Stimulated activated CD8-positive, alpha-beta memory T cell treated with anti-CD3 and anti-CD28 coated beads, Interleukin-7, amount 100 ng/mL, for 1 hour (primary cell): ENCODE measurements around the gene SMAP1.
"Not testable (repeated sequence)": the region's sequence is repeated elsewhere in the genome, so short reads cannot be mapped to it uniquely, and the experiment has no call there.

Experiments
- DNase-seq, 2 donors: peaks; one replicate each; pipeline ENCODE4 v3.0.0-alpha.2; 2020; ENCODE audit warnings: low read depth in 2 of 2

The SMAP1 gene

GRCh38 chr6:70739534-70739933, 71.9 kb downstream of the SMAP1 start:
- DNase-seq = no peak

- DNase-seq = not testable (repeated sequence)
These were observed 73.1 kb downstream of the SMAP1 start for GRCh38 chr6:70740746-70741145.

- DNase-seq = not testable (repeated sequence)
These were observed 74.8 kb downstream of the SMAP1 start for GRCh38 chr6:70742462-70742861.

GRCh38 chr6:70753870-70754380, 86.2 kb downstream of the SMAP1 start:
- DNase-seq = no peak

GRCh38 chr6:70758883-70759282, 91.2 kb downstream of the SMAP1 start:
- no peak for DNase-seq

- no peak for DNase-seq
These were observed 96.2 kb downstream of the SMAP1 start for GRCh38 chr6:70763754-70764510.

- no peak for DNase-seq
These were observed 97.0 kb downstream of the SMAP1 start for GRCh38 chr6:70764706-70765105.

GRCh38 chr6:70771351-70771750, 103.7 kb downstream of the SMAP1 start:
- DNase-seq = not testable (repeated sequence)

GRCh38 chr6:70779934-70780333, 112.3 kb downstream of the SMAP1 start:
- no peak for DNase-seq

- no peak for DNase-seq
These were observed 123.0 kb downstream of the SMAP1 start for GRCh38 chr6:70790483-70791224.

GRCh38 chr6:70797625-70798024, 129.9 kb downstream of the SMAP1 start:
- DNase-seq = no peak

GRCh38 chr6:70806086-70806485, 138.4 kb downstream of the SMAP1 start:
- DNase-seq = no peak

GRCh38 chr6:70811788-70812187, 144.1 kb downstream of the SMAP1 start:
- no peak for DNase-seq

GRCh38 chr6:70813885-70814284, 146.2 kb downstream of the SMAP1 start:
- no peak for DNase-seq

- DNase-seq = no peak
These were observed 152.0 kb downstream of the SMAP1 start for GRCh38 chr6:70819646-70820045.

- DNase-seq = no peak
These were observed 153.1 kb downstream of the SMAP1 start for GRCh38 chr6:70820778-70821177.

- no peak for DNase-seq
These were observed 154.1 kb downstream of the SMAP1 start for GRCh38 chr6:70821751-70822150.

GRCh38 chr6:70823651-70824050, 156.0 kb downstream of the SMAP1 start:
- no peak for DNase-seq

GRCh38 chr6:70831427-70831826, 163.7 kb downstream of the SMAP1 start:
- DNase-seq = no peak

- DNase-seq = no peak
These were observed 166.8 kb downstream of the SMAP1 start for GRCh38 chr6:70834520-70834919.

GRCh38 chr6:70838907-70839285, 171.2 kb downstream of the SMAP1 start:
- no peak for DNase-seq

GRCh38 chr6:70839286-70840266, 171.9 kb downstream of the SMAP1 start:
- no peak for DNase-seq
